AG20443 (cell line): ENCODE results near the gene GYPC.
A peak's percentile ranks its signal among the peaks of the same experiment; 100 is the strongest.

Experiments used
- DNase-seq: peaks from one replicate; pipeline ENCODE4 v3.0.0; 2012; ENCODE audit warnings: low spot score, mixed read lengths

Gene GYPC

DNA sequence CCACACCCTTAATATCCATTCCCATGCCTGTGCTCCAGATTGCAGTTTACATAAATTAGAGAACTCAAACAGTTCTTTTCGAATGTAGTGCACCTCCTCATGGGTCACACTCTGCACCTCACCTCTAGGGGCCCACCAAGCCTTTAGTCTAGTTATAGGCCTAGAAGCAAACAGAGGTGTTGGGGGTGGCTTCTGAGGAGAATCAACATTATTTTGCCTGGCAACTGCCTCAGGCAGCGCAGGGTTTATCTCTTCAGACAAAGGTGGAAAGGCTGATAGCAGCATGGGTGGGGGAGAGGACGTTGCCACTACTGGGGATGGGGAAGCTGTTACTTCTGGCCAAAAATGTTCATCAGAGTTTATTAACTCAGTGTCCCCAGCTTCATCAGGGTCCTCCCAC is 5.0 kb upstream of the GYPC start:
- DNase-seq, result no peak

DNA sequence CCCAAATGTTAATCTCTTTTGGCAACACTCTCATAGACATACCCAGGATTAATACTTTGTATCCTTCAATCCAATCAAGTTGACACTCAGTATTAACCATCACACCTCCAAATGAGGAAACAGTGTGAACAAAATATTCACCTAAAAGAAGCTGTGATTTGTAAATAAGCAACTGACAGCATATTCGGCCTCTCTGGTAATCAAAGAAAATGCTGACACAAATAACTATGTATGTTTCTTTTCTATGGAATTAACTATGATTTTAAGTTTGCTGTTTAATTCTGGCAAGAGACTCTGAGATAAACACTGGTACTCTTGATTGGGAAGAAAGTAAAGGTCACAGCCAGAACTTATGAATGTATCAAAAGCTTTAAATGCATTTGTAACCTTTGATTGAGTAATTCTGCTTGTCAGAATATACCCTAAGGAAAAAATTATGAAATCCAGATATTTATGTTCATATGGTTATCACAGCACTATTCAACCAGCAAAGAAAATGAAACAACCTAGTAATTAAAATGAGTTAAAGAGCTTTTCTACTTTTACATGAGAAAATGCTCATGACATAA is 3.6 kb upstream of the GYPC start:
- no peak for DNase-seq

DNA sequence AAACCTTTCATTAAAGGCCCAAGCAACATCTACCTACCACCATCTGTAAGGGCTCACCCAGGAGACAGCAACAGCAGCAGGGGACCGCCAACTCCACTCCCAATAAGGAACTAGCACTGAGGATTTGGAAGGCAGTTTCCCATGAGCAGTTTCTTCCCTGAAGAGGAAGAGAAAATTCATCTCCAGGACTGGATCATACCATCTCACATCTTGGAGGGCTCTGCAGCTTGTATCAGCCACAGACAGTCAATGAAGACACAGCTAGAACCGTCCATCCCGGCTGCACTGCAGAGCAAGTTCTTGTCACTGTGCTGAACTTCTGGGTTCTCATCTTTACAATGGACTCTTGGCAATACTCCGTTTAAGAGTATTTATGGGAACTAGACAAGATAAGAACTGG is 2.8 kb upstream of the GYPC start:
- no peak for DNase-seq

DNA sequence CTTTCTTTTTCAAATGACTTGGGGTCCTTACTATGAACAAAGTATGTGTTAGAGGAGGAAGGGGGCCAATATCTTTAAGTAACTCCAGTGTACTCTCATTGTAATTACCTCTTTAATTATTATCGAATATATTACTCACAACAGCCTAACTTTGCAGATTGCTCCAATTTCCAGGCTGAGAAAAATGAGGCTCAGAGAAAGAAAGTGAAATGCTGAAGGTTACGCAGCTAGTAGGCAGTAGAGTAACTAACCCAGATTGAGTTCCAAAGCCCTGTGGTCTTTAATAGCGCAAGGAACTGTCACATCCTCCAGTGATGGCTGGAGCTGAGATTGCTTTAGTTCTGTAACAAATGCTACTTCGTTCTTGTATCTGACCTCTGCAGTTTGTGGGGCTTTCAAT is 2.2 kb upstream of the GYPC start:
- DNase-seq, result no peak

DNA sequence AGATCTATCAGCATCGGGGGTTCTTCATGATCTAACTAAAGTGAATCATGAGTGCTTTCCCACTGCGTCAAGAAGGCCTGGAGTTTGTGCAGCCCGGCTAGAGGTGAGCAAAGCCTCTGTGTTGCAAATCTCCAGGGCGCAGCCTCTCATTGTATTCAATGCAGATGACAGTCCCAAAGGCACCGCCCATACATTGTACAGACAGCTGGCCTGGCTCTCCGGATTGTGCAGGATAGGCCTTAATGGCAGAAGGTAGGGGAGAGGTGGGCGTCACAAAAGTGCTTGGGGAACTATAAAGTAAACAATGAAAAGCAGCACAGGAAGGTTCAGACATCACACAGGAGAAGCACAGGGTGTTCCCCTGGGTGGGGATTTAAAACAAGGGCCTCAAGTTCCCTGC is 907 bp upstream of the GYPC start:
- no peak for DNase-seq

DNA sequence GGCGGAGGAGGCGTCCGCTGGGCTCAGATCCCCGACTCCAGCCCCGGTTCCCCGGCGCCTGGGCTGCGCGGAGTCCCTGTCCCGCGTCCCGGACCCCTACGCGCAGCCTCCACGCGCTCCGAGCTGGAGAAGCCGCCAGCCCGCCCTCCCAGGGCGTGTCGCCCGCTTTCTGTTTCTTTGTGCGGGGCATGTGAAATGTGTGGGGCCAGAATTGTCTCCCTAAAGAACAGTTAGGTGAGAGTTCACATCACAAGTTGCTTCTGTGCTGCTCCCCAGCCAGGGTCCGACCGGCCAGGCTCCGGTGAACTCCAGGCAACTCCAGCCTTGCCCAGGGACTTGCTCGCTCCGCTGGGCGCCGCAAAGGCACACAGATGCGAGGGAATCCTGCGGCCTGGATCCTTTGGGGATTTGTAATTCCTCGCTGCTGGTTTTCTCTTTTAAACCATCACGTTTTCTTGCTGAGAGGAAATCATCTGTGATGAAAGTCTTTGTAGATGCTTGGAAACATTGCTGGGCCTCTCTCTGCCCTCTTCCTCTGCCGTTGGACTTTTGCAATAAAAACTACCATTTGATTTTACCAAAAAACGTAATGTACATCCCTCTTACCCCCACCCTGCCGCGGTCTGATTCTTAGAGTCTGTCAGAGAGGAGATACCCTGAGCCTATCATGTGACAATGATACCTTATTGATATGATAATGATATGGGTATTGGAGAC is 631 bp downstream of the GYPC start:
- peak; percentile 74 for DNase-seq

DNA sequence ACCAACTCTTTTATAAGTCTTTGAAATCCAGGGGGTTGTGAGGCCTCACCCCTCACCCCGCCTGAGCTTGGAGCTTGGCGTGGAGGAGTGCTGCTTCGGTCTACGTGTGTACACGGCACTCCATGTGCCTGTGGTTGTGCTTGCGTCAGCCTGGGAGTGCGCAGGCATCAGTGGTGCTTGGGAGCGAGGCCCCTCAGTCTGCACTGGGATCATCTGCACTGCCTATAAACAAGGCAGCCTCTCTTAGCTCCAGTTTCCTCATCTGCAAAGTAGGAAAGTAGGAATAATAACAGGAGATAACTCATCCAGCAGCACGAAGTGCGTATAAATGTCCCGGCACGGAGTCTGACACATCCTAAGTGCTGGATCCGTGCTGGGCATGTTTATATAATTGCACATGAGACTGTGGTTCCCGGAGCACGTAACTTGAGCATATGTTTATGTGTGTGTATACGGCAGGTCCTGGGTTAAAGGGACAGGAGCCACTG is 1.2 kb downstream of the GYPC start:
- peak; percentile 72 for DNase-seq

DNA sequence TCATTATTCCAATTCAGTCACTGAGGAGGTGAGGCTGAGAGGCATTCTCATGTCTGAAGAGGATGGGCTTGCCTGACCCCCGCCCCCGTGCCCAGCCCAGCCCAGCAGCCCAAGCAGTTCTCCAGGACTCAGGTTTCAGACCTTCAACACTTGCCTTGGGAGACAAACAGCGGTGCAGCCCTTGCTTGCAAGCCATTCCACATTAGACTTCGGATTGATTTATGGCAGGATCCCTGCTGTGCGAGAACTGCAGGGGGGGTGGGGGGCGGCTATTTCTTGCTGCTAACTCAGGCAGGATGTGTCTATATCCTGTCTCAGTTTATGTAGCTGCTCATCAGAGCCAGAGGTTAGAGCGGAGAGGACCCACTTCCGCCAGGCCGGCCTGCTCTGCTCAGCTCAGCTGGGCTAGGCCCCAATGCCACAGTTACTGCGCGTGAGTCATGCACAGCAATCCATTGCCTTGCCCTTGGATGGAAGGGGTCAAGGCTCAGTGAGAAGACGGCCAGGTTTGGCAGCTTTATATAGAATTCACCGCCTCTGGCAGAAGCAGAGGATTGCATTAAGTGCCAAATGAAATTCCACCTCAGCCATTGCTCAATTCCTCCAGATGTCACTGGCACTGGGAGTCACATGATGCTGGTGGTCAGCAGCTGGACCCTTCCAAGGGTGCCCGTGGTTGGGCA is 1.8 kb downstream of the GYPC start:
- DNase-seq, result peak; percentile 92

DNA sequence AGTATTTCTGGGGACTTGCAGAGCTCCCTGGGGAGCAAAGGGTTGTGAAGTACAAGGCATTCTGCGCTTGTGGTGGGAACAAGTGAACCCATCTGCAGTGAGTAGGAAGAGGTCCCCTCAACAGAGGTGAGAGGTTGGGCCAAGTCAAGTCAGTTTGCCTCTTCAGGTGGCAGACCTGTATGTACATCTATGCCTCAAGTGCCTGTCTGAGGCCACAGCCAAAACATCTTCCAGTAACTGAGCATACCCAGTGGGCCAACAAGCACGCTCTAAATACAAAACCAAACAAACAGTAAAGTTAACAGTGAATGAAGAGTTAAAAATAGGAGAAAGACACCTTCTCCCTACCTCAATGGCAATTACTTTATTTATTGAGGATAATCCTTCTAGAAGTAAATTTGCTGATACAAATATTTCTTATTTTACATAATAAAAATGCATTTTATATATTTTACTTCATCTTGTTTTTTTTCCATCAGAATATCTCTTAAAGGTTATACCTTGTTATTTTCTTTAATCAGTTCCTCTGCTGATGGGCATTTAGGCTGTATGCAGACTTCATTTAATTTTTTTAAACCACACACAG is 2.5 kb downstream of the GYPC start:
- DNase-seq, result no peak

DNA sequence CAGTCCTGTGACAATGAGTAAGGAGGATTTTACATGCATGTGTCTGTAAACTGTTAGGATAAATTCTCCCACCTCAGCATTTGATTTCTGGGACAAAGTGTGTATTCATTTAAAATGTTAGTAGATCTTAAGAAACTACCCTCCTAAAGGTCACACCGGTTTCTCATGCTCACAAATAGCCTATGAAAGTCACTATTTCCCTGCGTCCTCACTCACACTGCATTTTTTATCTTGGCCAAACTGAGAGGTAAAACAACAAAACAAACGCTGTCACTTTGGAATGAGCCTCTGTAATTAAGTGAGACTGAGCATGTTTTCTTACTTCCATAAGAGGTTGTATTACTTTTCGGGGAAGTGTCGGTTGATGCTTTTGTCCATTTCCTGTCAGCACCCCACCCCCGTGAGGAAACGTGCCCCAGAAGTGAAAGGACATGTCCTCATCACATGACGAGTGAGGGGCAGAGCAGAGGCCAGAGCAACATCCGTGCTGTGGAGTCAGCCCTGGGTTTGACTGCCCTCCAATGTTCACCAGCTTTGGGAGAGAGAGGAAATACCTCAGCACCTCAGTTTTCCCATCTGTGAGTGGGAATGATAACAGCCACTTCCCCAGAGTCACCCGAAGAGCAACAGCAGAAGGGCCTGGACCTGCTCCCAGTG is 3.1 kb downstream of the GYPC start:
- peak; percentile 74 for DNase-seq

DNA sequence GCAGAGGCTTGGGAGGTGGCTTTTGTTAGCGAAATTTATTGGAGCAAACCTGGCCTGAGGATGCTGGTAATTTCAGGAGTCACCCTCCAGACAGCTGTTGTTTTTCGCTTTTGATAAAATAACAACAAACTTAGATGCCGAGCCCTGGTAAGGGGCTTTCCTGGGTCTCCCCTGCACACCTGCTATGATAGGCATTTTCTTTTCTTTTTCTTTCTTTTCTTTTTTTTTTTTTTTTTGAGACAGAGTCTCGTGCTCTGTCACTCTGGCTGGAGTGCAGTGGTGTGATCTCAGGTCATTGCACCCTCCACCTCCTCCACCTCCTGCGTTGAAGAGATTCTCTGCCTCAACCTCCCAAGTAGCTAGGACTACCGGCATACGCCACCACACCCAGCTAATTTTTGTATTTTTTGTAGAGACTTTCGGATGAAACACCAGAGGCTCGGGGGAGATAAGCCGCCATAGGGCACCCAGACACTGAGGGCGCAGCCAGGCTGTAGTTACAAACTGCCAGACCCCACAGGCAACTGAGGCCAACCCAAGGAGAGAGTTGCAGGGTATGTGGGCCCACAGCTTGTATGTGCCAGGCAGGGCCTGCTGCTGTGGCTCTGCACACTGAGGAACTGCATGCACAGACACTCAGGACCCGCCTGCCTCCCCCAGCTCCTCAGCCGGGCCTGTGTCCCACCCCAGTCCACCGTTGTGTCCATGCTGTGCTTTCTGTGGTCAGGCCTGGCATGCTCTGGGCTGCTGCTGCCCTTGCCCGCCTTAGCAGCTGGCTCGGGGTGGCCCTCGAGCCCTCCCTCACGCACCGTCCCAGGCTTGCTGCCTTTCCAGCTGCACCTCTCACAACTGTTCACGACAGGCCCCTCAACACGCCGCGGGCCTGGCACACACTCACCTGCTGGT is 3.9 kb downstream of the GYPC start:
- DNase-seq, result no peak

DNA sequence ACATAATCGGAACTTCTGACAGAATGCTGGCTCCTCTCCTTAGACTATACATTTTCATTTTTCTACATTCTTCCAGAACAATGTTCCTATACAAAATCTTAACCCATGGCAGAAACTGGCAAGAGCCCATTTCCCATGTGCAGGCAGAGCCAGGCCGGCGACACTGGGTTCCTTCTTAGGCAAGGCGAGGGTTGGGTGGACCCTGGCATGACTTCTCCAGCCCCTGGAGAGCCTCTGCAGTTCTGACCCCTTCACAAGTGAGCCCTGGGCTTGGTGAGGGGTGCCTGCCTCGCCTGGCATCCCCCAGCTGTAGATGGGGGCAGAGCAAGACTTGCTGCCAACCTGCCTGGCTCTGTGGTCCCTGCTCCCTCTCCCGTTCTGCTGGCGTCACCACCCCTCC is 5.0 kb downstream of the GYPC start:
- DNase-seq, result no peak

DNA sequence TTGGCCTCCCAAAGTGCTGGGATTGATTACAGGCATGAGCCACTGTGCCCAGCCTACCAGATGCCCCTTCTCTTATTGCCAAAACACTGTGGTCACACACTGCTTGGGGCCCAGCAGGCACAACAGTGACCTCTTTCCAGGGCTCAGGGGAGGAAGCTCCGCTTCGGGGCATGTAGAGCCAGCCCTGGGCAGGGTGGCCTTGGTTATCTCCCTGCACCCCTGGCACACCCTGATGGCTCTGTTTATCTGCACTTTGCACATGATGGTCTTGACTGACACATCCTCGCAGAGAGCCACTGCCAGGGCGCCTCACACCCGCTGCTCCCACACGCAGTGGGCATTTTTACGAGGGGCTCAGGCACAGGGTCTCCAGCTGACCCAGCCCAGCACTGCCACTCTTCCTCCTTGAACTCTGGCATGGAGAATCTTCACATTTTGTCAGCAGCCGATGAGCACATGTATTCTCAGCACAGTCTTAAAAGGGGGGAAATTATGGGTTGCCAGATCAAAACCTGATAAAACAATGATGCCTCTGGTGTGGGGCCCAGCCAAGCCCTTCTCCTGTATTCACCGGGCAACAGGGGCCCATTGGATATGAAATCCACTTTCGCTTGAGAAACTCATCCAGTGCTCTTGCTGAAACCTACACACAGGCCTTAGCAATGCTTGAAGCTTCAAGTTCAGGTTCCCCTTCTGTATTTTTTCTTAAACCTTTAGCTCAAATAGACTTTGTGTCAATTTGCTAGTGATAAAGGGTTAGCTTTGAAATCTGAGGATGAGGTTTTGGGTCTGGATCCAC is 5.9 kb downstream of the GYPC start:
- no peak for DNase-seq

DNA sequence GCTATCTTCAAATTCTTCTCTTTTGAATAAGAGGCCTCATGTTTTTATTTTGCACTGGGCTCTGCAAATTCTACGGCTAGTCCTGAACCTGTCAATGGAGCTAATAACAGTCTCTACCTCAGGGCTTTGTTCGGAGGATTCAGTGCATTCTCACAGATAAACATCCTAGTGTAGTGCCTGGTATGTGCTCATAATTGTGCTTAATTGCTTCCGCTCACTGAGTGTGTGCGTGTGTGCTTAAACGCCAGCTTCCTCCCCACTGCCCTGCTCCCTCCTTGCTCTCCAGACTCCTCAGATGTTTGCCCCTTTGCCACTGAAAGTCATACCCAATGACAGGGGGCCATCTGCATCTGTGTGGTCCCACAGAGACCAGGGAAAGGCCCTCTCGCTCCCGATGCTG is 6.7 kb downstream of the GYPC start:
- no peak for DNase-seq

DNA sequence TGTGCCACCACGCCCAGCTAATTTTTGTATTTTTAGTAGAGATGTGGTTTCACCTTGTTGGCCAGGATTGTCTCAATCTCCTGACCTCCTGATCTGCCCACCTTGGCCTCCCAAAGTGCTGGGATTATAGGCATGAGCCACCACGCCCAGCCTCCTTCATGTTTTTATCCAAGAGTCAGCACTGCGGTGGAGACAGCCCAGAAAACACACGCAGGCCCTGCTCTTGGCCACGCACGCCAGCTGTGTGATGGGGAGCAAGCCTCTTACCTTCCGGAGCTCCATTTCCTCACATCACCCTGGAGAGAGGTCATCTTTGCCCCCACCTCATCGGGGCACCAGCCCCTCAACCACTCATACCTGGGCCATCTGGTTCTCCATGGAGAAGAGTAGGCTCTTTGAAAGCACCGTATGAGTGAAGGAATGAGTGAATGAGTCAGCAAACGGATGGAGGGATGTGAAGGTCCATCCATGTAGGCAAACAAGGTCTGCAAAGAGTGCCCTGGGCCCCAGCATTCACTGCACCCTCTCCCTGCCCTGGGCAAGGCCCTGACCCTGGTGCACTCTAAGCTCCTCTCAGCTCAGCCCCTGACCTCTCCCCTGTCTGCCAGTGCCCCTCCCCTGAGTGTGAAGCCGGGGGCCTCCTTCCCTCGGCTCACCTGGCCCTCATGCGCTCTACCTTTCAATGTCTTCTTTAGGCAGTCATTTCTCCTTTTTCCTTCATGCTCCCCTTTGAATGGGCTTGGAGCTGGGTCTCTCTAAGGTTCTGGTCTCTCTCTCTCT is 7.4 kb downstream of the GYPC start:
- DNase-seq, result no peak

DNA sequence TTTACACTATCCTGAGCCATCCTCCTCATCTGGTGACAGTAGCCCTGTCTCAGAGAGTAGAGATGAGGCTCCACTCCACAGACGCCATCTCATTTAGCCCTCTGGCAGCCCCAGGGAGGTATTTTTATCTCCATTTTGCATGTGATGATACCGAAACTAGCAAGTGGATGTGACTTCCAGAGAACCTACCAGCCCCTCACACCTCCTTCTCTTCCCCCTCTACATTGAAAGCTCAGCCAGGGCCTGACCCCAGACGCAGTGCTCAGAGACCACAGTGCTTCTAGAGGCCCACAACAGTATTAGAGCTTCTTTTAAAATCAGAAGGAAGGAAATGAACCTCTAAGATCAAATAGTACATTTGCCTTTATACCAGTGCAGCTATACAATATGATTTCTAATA is 8.3 kb downstream of the GYPC start:
- DNase-seq, result no peak

DNA sequence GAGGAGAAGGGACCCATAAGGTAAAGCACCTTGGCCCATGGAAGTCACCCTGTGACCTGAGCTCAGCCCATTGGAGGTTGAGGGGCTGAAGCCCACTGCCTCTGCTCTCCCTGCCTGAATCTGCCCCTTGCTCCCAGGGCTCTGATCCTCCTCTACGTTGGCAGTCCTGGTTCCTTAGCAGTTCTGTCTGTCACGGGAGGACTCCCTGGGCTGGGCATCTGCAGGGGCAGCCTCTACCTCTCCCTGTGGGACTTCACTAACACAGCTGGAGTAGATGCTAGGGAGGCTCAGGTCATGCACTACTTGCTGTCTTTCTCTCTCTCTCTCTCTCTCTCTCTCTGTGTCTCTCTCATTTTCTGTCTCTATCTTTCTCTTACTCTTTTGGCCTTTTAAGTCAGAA is 8.7 kb downstream of the GYPC start:
- DNase-seq, result no peak

DNA sequence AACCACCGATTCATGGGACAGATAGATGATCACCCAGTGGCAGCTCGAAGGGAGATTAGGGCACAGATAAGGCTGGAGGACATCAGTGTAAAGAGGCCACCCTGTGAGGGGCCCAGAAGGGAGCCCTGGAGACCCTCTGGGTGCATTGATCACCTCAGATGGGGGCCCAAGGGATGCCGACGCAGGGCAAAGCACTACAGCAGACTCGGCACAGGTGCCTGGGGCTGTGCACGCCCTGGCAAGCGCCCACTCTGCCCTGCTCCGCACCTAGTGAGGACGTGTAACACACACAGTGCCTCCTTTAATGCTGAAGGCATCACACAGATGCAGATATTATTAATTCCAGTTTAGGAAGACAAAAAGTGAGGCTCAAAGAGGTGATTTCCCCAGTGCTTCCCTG is 9.5 kb downstream of the GYPC start:
- DNase-seq, result no peak

DNA sequence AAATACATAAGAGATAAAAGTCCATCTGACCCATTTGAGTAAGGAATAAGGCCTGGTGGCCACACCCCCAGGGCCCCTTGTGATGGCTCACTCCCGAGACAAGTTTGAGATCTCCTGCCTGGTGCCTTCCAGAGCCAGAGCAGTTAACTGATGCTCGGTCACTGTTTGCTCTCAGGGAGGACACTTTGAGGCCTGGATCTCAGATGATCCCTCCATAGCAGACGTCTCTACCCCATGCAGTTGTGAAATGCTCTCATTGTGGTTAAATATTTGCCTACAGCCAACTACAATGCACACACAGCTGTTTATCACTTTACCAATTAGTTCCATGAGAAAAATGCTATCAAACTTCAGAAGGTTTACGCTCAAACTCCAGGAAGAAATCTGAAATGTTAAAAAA is 12.3 kb downstream of the GYPC start:
- no peak for DNase-seq

DNA sequence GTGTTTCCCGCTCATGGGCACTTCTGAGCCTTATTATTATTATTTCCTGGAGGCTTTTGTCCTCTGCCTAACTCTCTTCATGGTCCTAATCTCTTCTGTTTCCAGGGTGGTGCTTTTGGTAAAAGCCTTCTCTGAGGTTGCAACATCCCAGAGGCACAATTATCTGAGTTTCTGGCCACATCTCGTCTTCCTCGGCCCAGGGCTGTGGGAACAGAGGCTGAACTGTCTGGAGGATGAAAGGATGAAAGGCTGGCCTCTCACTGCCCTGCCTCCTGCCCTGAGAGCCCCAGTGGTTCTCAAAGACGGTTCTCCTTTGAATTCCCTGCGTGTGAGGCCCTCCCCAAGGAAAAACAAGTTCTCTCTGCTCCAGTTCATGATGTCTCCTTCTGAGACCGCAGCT is 13.8 kb downstream of the GYPC start:
- DNase-seq, result no peak
